ENCODE results near the gene FCGR3A. TPM values are rescaled to one million over a fixed set of nuclear protein-coding genes. Genes with fewer than 3 reads are reported as not detected.
"Not testable (repeated sequence)": the region's sequence is repeated elsewhere in the genome, so short reads cannot be mapped to it uniquely, and the experiment has no call there.

The FCGR3A gene
- polyA plus RNA-seq, 3 donors, result 35.9 to 138 (median 131) TPM

DNA sequence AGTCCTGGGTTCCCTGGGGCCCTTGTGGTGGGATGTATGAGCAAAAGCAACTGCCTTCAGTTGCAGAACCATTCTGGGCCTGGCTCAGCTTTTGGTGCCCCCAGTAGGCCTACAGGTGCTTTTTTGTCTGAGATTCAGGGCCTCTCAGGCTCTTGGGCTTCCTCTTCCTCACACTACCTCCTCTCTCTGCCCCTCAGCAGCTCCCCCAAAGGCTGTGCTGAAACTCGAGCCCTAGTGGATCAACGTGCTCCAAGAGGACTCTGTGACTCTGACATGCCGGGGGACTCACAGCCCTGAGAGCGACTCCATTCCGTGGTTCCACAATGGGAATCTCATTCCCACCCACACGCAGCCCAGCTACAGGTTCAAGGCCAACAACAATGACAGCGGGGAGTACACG lies 39.7 kb upstream of the FCGR3A start:
- H3K4me3 ChIP-seq (replicated peaks in 1 of 3; ENCODE audit: low read depth in 2 of 3, low read length in 3 of 3); H3K4me1 ChIP-seq (ENCODE audit: control insufficient read depth in 1 of 2, insufficient read depth in 2 of 2, low read length in 2 of 2); H3K79me2 ChIP-seq (ENCODE audit: insufficient read depth, low read length); H3K9me3 ChIP-seq (replicated peaks in 1 of 2; ENCODE audit: control insufficient read depth in 1 of 2, insufficient read depth in 1 of 2, low read length in 2 of 2); H4K20me1 ChIP-seq (ENCODE audit: insufficient read depth, low read length); H3K9me3 Mint-ChIP-seq; H3K4me2 ChIP-seq (replicated peaks; ENCODE audit: extremely low read depth, low read length, poor library complexity, severe bottlenecking); DNase-seq; intact Hi-C loops (cut with micrococcal nuclease); H3K4me1 Mint-ChIP-seq; H3K27ac ChIP-seq (ENCODE audit: low read depth in 1 of 2, low read length in 2 of 2); H2AFZ ChIP-seq (ENCODE audit: insufficient read depth, low read depth, low read length, poor library complexity, severe bottlenecking); H3K9ac ChIP-seq (ENCODE audit: insufficient read depth, low read length, poor library complexity, severe bottlenecking): not testable (repeated sequence)
- Mint-ChIP-seq H3K4me3 (peak overlapping the region in 1 of 2 donors; percentile 49), H3K27me3 (ENCODE audit: low read depth in 3 of 3) (peaks cover 19 to 36% (median 27%) of the 10 kb centered on the region in 3 donors), H3K36me3 (peaks cover 35% of the 10 kb centered on the region in 2 donors), H3K27ac (peak overlapping the region in 1 of 7 donors; percentile 3)
- H3K36me3 ChIP-seq (replicated peaks in 1 of 2; ENCODE audit: control insufficient read depth in 1 of 2, insufficient read depth in 2 of 2, low read length in 2 of 2), result peaks cover 8 to 26% of the 10 kb centered on the region in 2 donors
- no CpG with 5 or more reads among the region's 8 CpGs for WGBS (ENCODE audit: insufficient coverage)
- peaks cover 3 to 25% of the 10 kb centered on the region in 2 donors for H3K27me3 ChIP-seq (ENCODE audit: control insufficient read depth in 2 of 2, insufficient read depth in 2 of 2, low read length in 2 of 2)

DNA sequence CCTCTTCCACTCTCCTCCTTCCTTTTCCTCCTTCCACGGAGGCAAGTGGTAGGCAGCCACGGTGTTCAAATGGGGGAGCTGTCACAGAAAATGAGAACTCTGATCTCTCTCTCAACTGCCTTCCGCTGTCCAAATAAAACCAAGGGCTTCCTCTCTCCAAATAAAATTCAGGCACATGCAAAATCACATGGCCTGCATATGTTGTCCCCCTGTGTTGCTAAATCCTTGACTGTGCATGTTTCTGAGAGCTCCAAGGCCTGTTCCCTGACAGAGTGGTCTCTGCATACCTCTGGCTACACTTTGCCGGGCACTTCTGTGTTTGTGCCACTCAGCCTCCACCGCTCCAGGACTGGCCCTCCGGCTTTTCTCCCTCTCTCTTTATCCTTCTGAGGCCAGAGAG lies 39.0 kb upstream of the FCGR3A start:
- H3K4me1 ChIP-seq (ENCODE audit: control insufficient read depth in 1 of 2, insufficient read depth in 2 of 2, low read length in 2 of 2); H3K27ac Mint-ChIP-seq; DNase-seq; H2AFZ ChIP-seq (ENCODE audit: insufficient read depth, low read depth, low read length, poor library complexity, severe bottlenecking); H3K9ac ChIP-seq (ENCODE audit: insufficient read depth, low read length, poor library complexity, severe bottlenecking); intact Hi-C loops (cut with micrococcal nuclease); H4K20me1 ChIP-seq (ENCODE audit: insufficient read depth, low read length); H3K79me2 ChIP-seq (ENCODE audit: insufficient read depth, low read length); H3K4me1 Mint-ChIP-seq; H3K9me3 ChIP-seq (replicated peaks in 1 of 2; ENCODE audit: control insufficient read depth in 1 of 2, insufficient read depth in 1 of 2, low read length in 2 of 2); H3K4me3 ChIP-seq (replicated peaks in 1 of 3; ENCODE audit: low read depth in 2 of 3, low read length in 3 of 3); H3K9me3 Mint-ChIP-seq; H3K4me3 Mint-ChIP-seq; H3K4me2 ChIP-seq (replicated peaks; ENCODE audit: extremely low read depth, low read length, poor library complexity, severe bottlenecking); H3K27ac ChIP-seq (ENCODE audit: low read depth in 1 of 2, low read length in 2 of 2): not testable (repeated sequence)
- Mint-ChIP-seq H3K27me3 (ENCODE audit: low read depth in 3 of 3) (peaks cover 18 to 30% (median 24%) of the 10 kb centered on the region in 3 donors), H3K36me3 (peaks cover 30% of the 10 kb centered on the region in 2 donors)
- H3K27me3 ChIP-seq (ENCODE audit: control insufficient read depth in 2 of 2, insufficient read depth in 2 of 2, low read length in 2 of 2), result peaks cover 3 to 25% of the 10 kb centered on the region in 2 donors
- WGBS (ENCODE audit: insufficient coverage), result no CpG with 5 or more reads among the region's 6 CpGs
- peaks cover 8 to 26% of the 10 kb centered on the region in 2 donors for H3K36me3 ChIP-seq (replicated peaks in 1 of 2; ENCODE audit: control insufficient read depth in 1 of 2, insufficient read depth in 2 of 2, low read length in 2 of 2)

DNA sequence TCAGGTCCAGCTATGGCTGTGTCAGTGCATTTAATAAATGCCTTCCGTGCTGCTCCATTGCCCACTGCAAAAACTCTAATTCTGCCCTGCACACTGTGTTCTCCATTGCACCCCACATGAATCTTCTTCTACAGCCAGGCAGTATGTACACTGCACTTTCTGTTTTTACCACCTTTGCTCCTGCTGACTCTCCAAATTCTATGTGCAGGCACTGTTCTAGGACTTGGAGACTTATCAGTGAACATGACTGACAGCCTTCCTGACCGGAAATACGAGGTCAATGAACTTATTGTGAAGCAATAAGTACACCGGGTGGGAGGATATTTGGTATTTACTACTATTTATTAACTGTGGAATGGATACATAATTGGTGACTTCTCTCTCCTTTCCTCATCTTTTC lies 33.3 kb upstream of the FCGR3A start:
- intact Hi-C loops (cut with micrococcal nuclease); H3K9me3 ChIP-seq (replicated peaks in 1 of 2; ENCODE audit: control insufficient read depth in 1 of 2, insufficient read depth in 1 of 2, low read length in 2 of 2); H2AFZ ChIP-seq (ENCODE audit: insufficient read depth, low read depth, low read length, poor library complexity, severe bottlenecking); H3K4me3 Mint-ChIP-seq; H3K27ac ChIP-seq (ENCODE audit: low read depth in 1 of 2, low read length in 2 of 2); H3K79me2 ChIP-seq (ENCODE audit: insufficient read depth, low read length); H3K36me3 ChIP-seq (replicated peaks in 1 of 2; ENCODE audit: control insufficient read depth in 1 of 2, insufficient read depth in 2 of 2, low read length in 2 of 2); H3K9me3 Mint-ChIP-seq; H3K27ac Mint-ChIP-seq; H3K4me1 ChIP-seq (ENCODE audit: control insufficient read depth in 1 of 2, insufficient read depth in 2 of 2, low read length in 2 of 2); H3K27me3 ChIP-seq (ENCODE audit: control insufficient read depth in 2 of 2, insufficient read depth in 2 of 2, low read length in 2 of 2); H3K9ac ChIP-seq (ENCODE audit: insufficient read depth, low read length, poor library complexity, severe bottlenecking); DNase-seq; H3K4me2 ChIP-seq (replicated peaks; ENCODE audit: extremely low read depth, low read length, poor library complexity, severe bottlenecking); H4K20me1 ChIP-seq (ENCODE audit: insufficient read depth, low read length); H3K36me3 Mint-ChIP-seq; H3K4me3 ChIP-seq (replicated peaks in 1 of 3; ENCODE audit: low read depth in 2 of 3, low read length in 3 of 3); H3K4me1 Mint-ChIP-seq: not testable (repeated sequence)
- WGBS (ENCODE audit: insufficient coverage), result no CpG with 5 or more reads among the region's 4 CpGs
- H3K27me3 Mint-ChIP-seq (ENCODE audit: low read depth in 3 of 3), result peaks cover 8 to 13% (median 9%) of the 10 kb centered on the region in 3 donors

- DNase-seq; H3K9me3 ChIP-seq (replicated peaks in 1 of 2; ENCODE audit: control insufficient read depth in 1 of 2, insufficient read depth in 1 of 2, low read length in 2 of 2); H3K4me3 ChIP-seq (replicated peaks in 1 of 3; ENCODE audit: low read depth in 2 of 3, low read length in 3 of 3); H3K27me3 ChIP-seq (ENCODE audit: control insufficient read depth in 2 of 2, insufficient read depth in 2 of 2, low read length in 2 of 2); H3K79me2 ChIP-seq (ENCODE audit: insufficient read depth, low read length); H3K4me3 Mint-ChIP-seq; H4K20me1 ChIP-seq (ENCODE audit: insufficient read depth, low read length); H3K27ac Mint-ChIP-seq; H3K4me2 ChIP-seq (replicated peaks; ENCODE audit: extremely low read depth, low read length, poor library complexity, severe bottlenecking); H3K9ac ChIP-seq (ENCODE audit: insufficient read depth, low read length, poor library complexity, severe bottlenecking); H2AFZ ChIP-seq (ENCODE audit: insufficient read depth, low read depth, low read length, poor library complexity, severe bottlenecking); H3K9me3 Mint-ChIP-seq; H3K36me3 ChIP-seq (replicated peaks in 1 of 2; ENCODE audit: control insufficient read depth in 1 of 2, insufficient read depth in 2 of 2, low read length in 2 of 2); H3K36me3 Mint-ChIP-seq; intact Hi-C loops (cut with micrococcal nuclease); H3K4me1 Mint-ChIP-seq; H3K27ac ChIP-seq (ENCODE audit: low read depth in 1 of 2, low read length in 2 of 2); H3K4me1 ChIP-seq (ENCODE audit: control insufficient read depth in 1 of 2, insufficient read depth in 2 of 2, low read length in 2 of 2): not testable (repeated sequence)
- WGBS (ENCODE audit: insufficient coverage), result no CpG with 5 or more reads among the region's 4 CpGs
- peaks cover 6 to 11% (median 9%) of the 10 kb centered on the region in 3 donors for H3K27me3 Mint-ChIP-seq (ENCODE audit: low read depth in 3 of 3)
Measured at GRCh38 chr1:161580879-161581537, 31.4 kb upstream of the FCGR3A start.

Data from CD14-positive monocyte (primary cell).